ENCODE measurements around the gene GRK2.
"Not testable (repeated sequence)": the region's sequence is repeated elsewhere in the genome, so short reads cannot be mapped to it uniquely, and the experiment has no call there.

Gene GRK2
- 33.7 to 248 (median 134) reads per million in 17 experiments for total RNA-seq

GRCh38 chr11:67266449-67267187 is at the start of gene GRK2:
GRK2 (plus strand) TSS chr11:67266473; CDS start chr11:67266700, 227 bp downstream.
- DNase-seq, result peak; percentile 67 to 87 (median 76)

GRCh38 chr11:67227726-67228125 is 38.5 kb upstream of the GRK2 start:
- no peak for DNase-seq

GRCh38 chr11:67230406-67230805 is 35.9 kb upstream of the GRK2 start:
- no peak for DNase-seq

- no peak for DNase-seq
These were observed 35.4 kb upstream of the GRK2 start for GRCh38 chr11:67230886-67231285.

- no peak for DNase-seq
These were observed 32.6 kb upstream of the GRK2 start for GRCh38 chr11:67233584-67234190.

- not testable (repeated sequence) for DNase-seq
These were observed 31.7 kb upstream of the GRK2 start for GRCh38 chr11:67234571-67234970.

GRCh38 chr11:67237574-67237973 is 28.7 kb upstream of the GRK2 start:
- no peak for DNase-seq

GRCh38 chr11:67238894-67239782 is 27.1 kb upstream of the GRK2 start:
- no peak for DNase-seq

- peak; percentile 97 to 99 (median 98) for DNase-seq
These were observed 26.3 kb upstream of the GRK2 start for GRCh38 chr11:67239783-67240575.

- DNase-seq, result peak; percentile 84 to 93 (median 91)
These were observed 25.5 kb upstream of the GRK2 start for GRCh38 chr11:67240576-67241389.

- no peak for DNase-seq
These were observed 23.7 kb upstream of the GRK2 start for GRCh38 chr11:67242548-67242947.

GRCh38 chr11:67243051-67243450 is 23.2 kb upstream of the GRK2 start:
- DNase-seq, result no peak

- no peak for DNase-seq
These were observed 21.2 kb upstream of the GRK2 start for GRCh38 chr11:67245046-67245445.

- no peak for DNase-seq
These were observed 18.2 kb upstream of the GRK2 start for GRCh38 chr11:67247946-67248550.

- DNase-seq, result peak in 1 of 4 experiments; percentile 21
These were observed 17.6 kb upstream of the GRK2 start for GRCh38 chr11:67248653-67249052.

GRCh38 chr11:67250059-67251043 is 15.9 kb upstream of the GRK2 start:
- no peak for DNase-seq

- DNase-seq, result no peak
These were observed 14.4 kb upstream of the GRK2 start for GRCh38 chr11:67251841-67252240.

- peak; percentile 92 to 98 (median 94) for DNase-seq
These were observed 13.4 kb upstream of the GRK2 start for GRCh38 chr11:67252831-67253239.

GRCh38 chr11:67253872-67254624 is 12.2 kb upstream of the GRK2 start:
- no peak for DNase-seq

Data from suppressor macrophage (primary cell).